Heart right ventricle (tissue), 16 donors: ENCODE measurements around the gene CDK14. TPM values are rescaled to one million over a fixed set of nuclear protein-coding genes. Genes with fewer than 3 reads are reported as not detected.

Source experiments
- ATAC-seq, 8 donors: fragments of 200-7000 bp; cut with Tn5 transposase; one replicate each; pipeline ENCODE4 v1.9.1; 2020; ENCODE audit warnings: mild to moderate bottlenecking in 8 of 8, moderate library complexity in 8 of 8, moderate number of reproducible peaks in 1 of 8
- DNase-seq, 2 donors: peaks; one replicate each; pipeline ENCODE4 v3.0.0-alpha.2; 2020
- H3K27ac ChIP-seq, 10 donors: fragments of 200-600 bp; sonication (generic) in 2 of 10; one replicate each; pipeline versions ENCODE4 v1.5.0 to v1.8.0; 2020 to 2022; ENCODE audit warnings: mild to moderate bottlenecking in 3 of 10
- H3K27me3 ChIP-seq, 7 donors: fragments of 200-600 bp; one replicate each; pipeline ENCODE4 v1.8.0; 2021 to 2022; ENCODE audit warnings: mild to moderate bottlenecking in 2 of 7
- H3K36me3 ChIP-seq, 9 donors: fragments of 200-600 bp; sonication (generic) in 1 of 9; one replicate each; pipeline versions ENCODE4 v1.5.0 to v1.8.0; 2020 to 2022; ENCODE audit warnings: mild to moderate bottlenecking in 2 of 9
- H3K4me1 ChIP-seq, 9 donors: fragments of 200-600 bp; sonication (generic) in 1 of 9; one replicate each; pipeline versions ENCODE4 v1.5.0 to v1.8.0; 2020 to 2022; ENCODE audit warnings: mild to moderate bottlenecking in 4 of 9
- H3K4me3 ChIP-seq, 10 donors: fragments of 200-600 bp; sonication (generic) in 2 of 10; one replicate each; pipeline versions ENCODE4 v1.5.0 to v1.8.0; 2020 to 2022; ENCODE audit warnings: mild to moderate bottlenecking in 7 of 10, moderate library complexity in 2 of 10
- H3K9me3 ChIP-seq, 11 donors: fragments of 200-600 bp in 10 of 11; sonication (generic) in 2 of 11; one replicate each; pipeline versions ENCODE4 v1.5.0 to v1.8.0; 2013 to 2022; ENCODE audit warnings: mild to moderate bottlenecking in 2 of 11, control low read depth in 1 of 11, moderate library complexity in 1 of 11
- WGBS, 2 donors: extraction: QIAGEN DNeasy Blood & Tissue Kit; methylation state at CpG; one replicate each; pipeline ENCODE4 v1.1.7; 2013; ENCODE audit warnings: inconsistent platforms in 1 of 2; 5-methylcytosine and 5-hydroxymethylcytosine counted together
- intact Hi-C, 10 donors: fragments of 100-400 bp; cut with DNase I; formaldehyde crosslinking; loops; one replicate each; pipeline versions ENCODE4 v1.11.1 to v1.14.2; 2022
- polyA plus RNA-seq, 2 donors: library from polyadenylated mRNA; stranded (reverse); fragments of 200-250 nt; gene quantifications; one replicate each; pipeline ENCODE4 v1.2.3, GENCODE V29; 2013
- total RNA-seq, 10 donors: library from RNA; stranded (reverse); fragmentation: NEBNext Ultra II Directional in 3 of 10; extraction: Animal tissue kit (Norgen Biotek cat#: 25700) in 3 of 10; gene quantifications; one replicate each; pipeline versions ENCODE4 v1.2.1 to v1.2.4, GENCODE V29; 2021 to 2023
- TF ChIP-seq, protein P1 (sequence below), 9 donors: fragments of 200-600 bp; sonication (generic) in 2 of 9; IDR thresholded peaks; one replicate each; pipeline versions ENCODE4 v1.5.0 to v1.8.0; 2021 to 2022; ENCODE audit warnings: antibody characterized with exemption in 9 of 9, mild to moderate bottlenecking in 5 of 9, moderate library complexity in 1 of 9
- donor health status: Arrhythmogenic right ventricular cardiomyopathy.
- donor health status: ischemic (EF 13 %, LVEDD 7.1; RV severe dilation, severe dysfunction).
- donor health status: healthy with polysubstance abuse.
- donor health status: DM: no; HTN: yes; CAD: no.
- donor health status: DM: no; HTN: no; CAD: no.
- donor health status: ischemic (EF 25% LVEDD 6.9; RV normal size, moderate dysfunction).
- donor health status: ischemic (EF 25% LVEDD 5.7; RV mildly dilated, moderate dysfunction).
- donor health status: healthy.
- donor health status: DM: yes; HTN: yes; CAD: no.
- donor health status: Ischemic cardiomyopathy.
- donor health status: ischemic (EF 35%, LVEDD 5.7; RV mildly dilated, moderate dysfunction).
- donor health status: nonischemic (EF 11% LVEDD 7.7; RV severe dilation, severe dysfunction).
- donor health status: DM: yes; HTN: yes; CAD: no.
- donor health status: PGD.
- donor health status: ischemic (EF 29% LVEDD 5.4; RV normal size, mild dysfunction).
- donor health status: nonischemic (EF 23%, LVEDD 6.1; RV moderate dilation, normal function).

The CDK14 gene
- total and polyA plus RNA-seq, 12 donors: 3.9 to 36.5 (median 21.4) TPM

DNA sequence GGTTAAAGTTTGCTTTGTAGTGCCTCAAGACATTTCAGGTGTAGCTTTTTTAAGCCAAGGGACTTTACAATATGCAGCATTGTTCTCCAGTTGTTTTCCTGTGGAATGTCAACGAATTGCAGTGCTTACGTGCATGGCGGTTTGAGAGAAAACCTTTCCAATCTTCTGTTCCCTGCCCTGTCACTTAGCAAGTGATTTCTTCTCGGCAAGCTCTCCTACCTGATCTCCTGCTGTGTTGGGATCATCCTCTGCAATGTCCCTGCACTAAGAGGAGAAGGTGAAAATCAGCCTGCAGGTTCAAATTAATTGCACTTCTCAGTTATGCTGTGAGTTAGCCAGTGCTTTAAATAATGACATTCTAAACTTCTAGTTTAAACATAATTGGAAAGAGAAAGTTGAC is 470.5 kb downstream of the CDK14 start:
- Histone ChIP-seq H3K27ac (no peak overlapping the region), H3K4me1 (peaks cover 0 to 10% (median 0%) of the 10 kb centered on the region in 9 donors), H3K27me3 (no peaks in the 10 kb centered on the region), H3K36me3 (no peaks in the 10 kb centered on the region), H3K9me3 (no peaks in the 10 kb centered on the region), H3K4me3 (no peak overlapping the region)
- intact Hi-C loops: no loop called here
- ATAC-seq (no peak), DNase-seq (no peak)
- 67 to 69% methylated on average over 4 of the region's 4 CpGs for WGBS, 2 donors
- TF ChIP-seq, protein P1, sequence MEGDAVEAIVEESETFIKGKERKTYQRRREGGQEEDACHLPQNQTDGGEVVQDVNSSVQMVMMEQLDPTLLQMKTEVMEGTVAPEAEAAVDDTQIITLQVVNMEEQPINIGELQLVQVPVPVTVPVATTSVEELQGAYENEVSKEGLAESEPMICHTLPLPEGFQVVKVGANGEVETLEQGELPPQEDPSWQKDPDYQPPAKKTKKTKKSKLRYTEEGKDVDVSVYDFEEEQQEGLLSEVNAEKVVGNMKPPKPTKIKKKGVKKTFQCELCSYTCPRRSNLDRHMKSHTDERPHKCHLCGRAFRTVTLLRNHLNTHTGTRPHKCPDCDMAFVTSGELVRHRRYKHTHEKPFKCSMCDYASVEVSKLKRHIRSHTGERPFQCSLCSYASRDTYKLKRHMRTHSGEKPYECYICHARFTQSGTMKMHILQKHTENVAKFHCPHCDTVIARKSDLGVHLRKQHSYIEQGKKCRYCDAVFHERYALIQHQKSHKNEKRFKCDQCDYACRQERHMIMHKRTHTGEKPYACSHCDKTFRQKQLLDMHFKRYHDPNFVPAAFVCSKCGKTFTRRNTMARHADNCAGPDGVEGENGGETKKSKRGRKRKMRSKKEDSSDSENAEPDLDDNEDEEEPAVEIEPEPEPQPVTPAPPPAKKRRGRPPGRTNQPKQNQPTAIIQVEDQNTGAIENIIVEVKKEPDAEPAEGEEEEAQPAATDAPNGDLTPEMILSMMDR (IDR thresholded peaks at IDR 0.05): no peak

DNA sequence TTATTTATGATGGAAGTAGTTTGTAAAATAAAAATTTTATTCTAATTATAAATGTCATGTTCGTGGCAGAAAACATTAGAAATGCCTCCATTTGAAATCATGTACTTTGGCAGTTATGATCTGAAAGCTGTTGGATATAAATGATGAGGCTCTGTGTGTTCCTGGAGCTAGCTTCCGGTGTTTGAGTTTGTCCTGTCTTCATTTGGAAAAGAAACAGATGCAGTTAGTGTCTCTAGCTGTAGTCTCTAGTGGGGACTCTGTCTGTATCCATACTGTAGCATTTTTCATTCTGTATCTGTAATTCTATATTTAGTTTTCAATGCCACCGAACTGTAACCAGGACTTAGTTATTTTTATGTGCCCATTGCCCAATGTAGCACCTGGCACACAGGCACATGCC is 471.1 kb downstream of the CDK14 start:
- 36 to 45% methylated on average over 3 of the region's 3 CpGs for WGBS, 2 donors

DNA sequence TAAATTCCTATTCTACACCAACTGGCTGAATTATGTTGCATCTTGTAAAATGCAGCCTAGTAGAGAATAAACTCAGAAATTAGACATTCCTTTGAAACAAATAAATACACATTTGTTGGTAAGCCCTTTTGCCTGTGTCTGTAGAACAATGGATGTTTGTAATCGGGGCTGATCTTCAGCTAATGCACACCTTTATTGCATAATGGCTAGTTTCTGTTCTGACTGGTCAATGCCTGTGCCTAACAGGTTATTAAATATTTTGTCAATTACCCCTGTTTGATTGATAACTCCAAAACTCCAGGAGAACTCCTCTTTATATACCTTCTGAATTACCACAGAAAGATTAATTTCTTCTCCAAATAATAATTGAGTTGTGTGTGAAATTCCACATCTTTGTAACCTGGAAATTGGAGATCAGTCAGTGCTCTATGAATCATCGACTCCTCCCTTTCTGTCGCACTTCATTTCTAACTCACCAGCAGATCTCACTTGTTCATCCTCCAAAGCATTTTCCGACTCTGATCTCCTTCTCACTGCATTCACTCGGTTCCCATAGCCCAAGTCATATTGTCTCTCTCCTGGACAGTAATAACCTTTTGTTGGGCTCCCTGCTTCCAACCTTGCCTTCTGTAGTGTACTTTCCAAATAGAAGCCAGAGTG is 472.1 kb downstream of the CDK14 start:
- peaks cover 0 to 3% (median 0%) of the 10 kb centered on the region in 9 donors for H3K36me3 ChIP-seq
- no peak for DNase-seq
- no peak for ATAC-seq
- intact Hi-C loops: no loop called here
- WGBS, 2 donors: 95 to 96% methylated on average over 5 of the region's 5 CpGs
- no peak overlapping the region for H3K4me3 ChIP-seq
- TF ChIP-seq, protein P1 (IDR thresholded peaks at IDR 0.05): no peak
- H3K4me1 ChIP-seq: peaks cover 0 to 10% (median 0%) of the 10 kb centered on the region in 9 donors
- H3K27ac ChIP-seq: no peak overlapping the region
- no peaks in the 10 kb centered on the region for H3K27me3 ChIP-seq
- H3K9me3 ChIP-seq: no peaks in the 10 kb centered on the region

More for the DNA sequence above, 471.1 kb downstream of the CDK14 start:
- H3K27me3 ChIP-seq: no peaks in the 10 kb centered on the region
- no peaks in the 10 kb centered on the region for H3K9me3 ChIP-seq
- ATAC-seq (peak in 2 of 8 donors; percentile 28 to 35), DNase-seq (no peak)
- H3K36me3 ChIP-seq: no peaks in the 10 kb centered on the region
- H3K4me1 ChIP-seq: peaks cover 0 to 10% (median 0%) of the 10 kb centered on the region in 9 donors
- TF ChIP-seq, protein P1 (IDR thresholded peaks at IDR 0.05): no peak
- no peak overlapping the region for H3K27ac ChIP-seq
- H3K4me3 ChIP-seq: no peak overlapping the region
- intact Hi-C loops: no loop called here

DNA sequence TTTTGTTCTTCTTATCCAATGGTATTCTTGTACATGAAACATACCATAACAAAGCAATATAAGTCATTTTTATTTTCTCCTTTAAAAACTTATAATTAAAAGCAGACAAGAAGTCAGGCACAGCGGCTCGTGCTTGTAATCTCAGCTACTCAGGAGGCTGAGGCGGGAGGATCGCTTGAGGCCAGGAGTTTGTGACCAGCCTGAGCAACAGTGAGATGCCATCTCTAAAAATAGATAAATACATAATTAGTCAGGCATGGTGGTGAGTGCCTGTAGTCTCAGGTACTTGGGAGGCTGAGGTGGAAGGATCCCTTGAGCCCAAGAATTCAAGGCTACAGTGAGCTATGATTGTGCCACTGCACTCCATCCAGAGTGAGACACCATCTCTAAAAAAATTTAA is 473.0 kb downstream of the CDK14 start:
- DNase-seq: no peak
- no peak for ATAC-seq
- peaks cover 0 to 3% (median 0%) of the 10 kb centered on the region in 9 donors for H3K36me3 ChIP-seq
- H3K9me3 ChIP-seq: no peaks in the 10 kb centered on the region
- WGBS, 2 donors: 99% methylated on average over 4 of the region's 4 CpGs
- no peak overlapping the region for H3K4me3 ChIP-seq
- H3K27me3 ChIP-seq: no peaks in the 10 kb centered on the region
- TF ChIP-seq, protein P1 (IDR thresholded peaks at IDR 0.05): no peak
- no peak overlapping the region for H3K27ac ChIP-seq
- peaks cover 0 to 10% (median 0%) of the 10 kb centered on the region in 9 donors for H3K4me1 ChIP-seq
- intact Hi-C loops: no loop called here
